GM12878 (cell line): ENCODE measurements around the gene PARD6B. TPM values are rescaled to one million over a fixed set of nuclear protein-coding genes. Genes with fewer than 3 reads are reported as not detected.

ENCODE experiments used
- ATAC-seq: fragments of 200-7000 bp; cut with Tn5 transposase; 3 replicates; pipeline ENCODE4 v1.9.1; 2020; ENCODE audit warnings: mild to moderate bottlenecking, moderate library complexity
- BruUV-seq: library from RNA; stranded (reverse); fragments of 400-500 nt; replicated peaks from 2 replicates; lab custom pipeline; 2021; lab: Mats Ljungman, UMichigan
- CTCF ChIA-PET: fragments of 300-600 bp; sonication (Branson Sonifier 250); formaldehyde crosslinking; extraction: SDS; loops from one replicate; lab custom pipeline; 2021; ENCODE audit warnings: inconsistent platforms; lab: Yijun Ruan, JAX
- POLR2A ChIA-PET: fragments of 350-600 bp; formaldehyde crosslinking; extraction: SDS; loops from one replicate; lab custom pipeline; 2021; ENCODE audit warnings: inconsistent platforms; lab: Charles Lee
- RAD21 ChIA-PET: fragments of 300-600 bp; sonication (Branson Sonifier 250); formaldehyde crosslinking; loops from one replicate; lab custom pipeline; 2023; ENCODE audit warnings: antibody characterized with exemption; ENCODE audit not compliant: unreplicated experiment; lab: Charles Lee
- SMC1A ChIA-PET: fragments of 300-600 bp; sonication (Branson Sonifier 250); formaldehyde crosslinking; loops from one replicate; lab custom pipeline; 2023; ENCODE audit not compliant: unreplicated experiment, uncharacterized antibody; lab: Charles Lee
- DNase-seq: peaks from one replicate; pipeline ENCODE4 v3.0.0-alpha.2; 2011; ENCODE audit warnings: low read depth, low spot score
- FAIRE-seq: peaks from 3 replicates; lab custom pipeline; 2011; peaks lifted over from hg19 to GRCh38; lab: Jason Lieb, UNC
- H2AFZ ChIP-seq: 2 replicates; pipeline ENCODE4 v1.6.0; 2011; ENCODE audit warnings: low read depth, low read length, control low read depth; ENCODE audit not compliant: control insufficient read depth
- H3K27ac ChIP-seq: 2 replicates; pipeline ENCODE4 v1.5.1; 2011; ENCODE audit warnings: control low read depth; ENCODE audit not compliant: control insufficient read depth, insufficient read depth
- H3K27me3 ChIP-seq, 2 experiments: replicated peaks in 1 of 2; 2 replicates each; pipeline versions ENCODE4 v1.6.0 to v1.6.1; 2011; ENCODE audit warnings: low read length in 1 of 2; ENCODE audit not compliant: control insufficient read depth in 2 of 2, insufficient read depth in 2 of 2
- H3K36me3 ChIP-seq, 2 experiments: 2 replicates each; pipeline ENCODE4 v1.5.1; 2011; ENCODE audit warnings: low read length in 1 of 2; ENCODE audit not compliant: control insufficient read depth in 2 of 2, insufficient read depth in 2 of 2
- H3K4me1 ChIP-seq: 2 replicates; pipeline ENCODE4 v1.6.1; 2011; ENCODE audit warnings: mild to moderate bottlenecking, low read length, moderate library complexity, mixed read lengths; ENCODE audit not compliant: control insufficient read depth, insufficient read depth
- H3K4me2 ChIP-seq: 2 replicates; pipeline ENCODE4 v1.6.0; 2011; ENCODE audit warnings: control low read depth; ENCODE audit not compliant: control insufficient read depth, insufficient read depth
- H3K4me3 ChIP-seq: fragments of 200-600 bp; sonication (generic); 2 replicates; pipeline ENCODE4 v1.5.1; 2016
- H3K79me2 ChIP-seq: 2 replicates; pipeline ENCODE4 v1.6.0; 2011; ENCODE audit warnings: low read length; ENCODE audit not compliant: control insufficient read depth, insufficient read depth
- H3K9ac ChIP-seq: 2 replicates; pipeline ENCODE4 v1.8.0; 2011; ENCODE audit warnings: low read length, control low read depth, mixed read lengths; ENCODE audit not compliant: control insufficient read depth, insufficient read depth
- H3K9me3 ChIP-seq: replicated peaks from 3 replicates; pipeline ENCODE4 v1.5.1; 2011; ENCODE audit warnings: mild to moderate bottlenecking, low read length; ENCODE audit not compliant: control insufficient read depth, insufficient read depth
- H4K20me1 ChIP-seq: 2 replicates; pipeline ENCODE4 v1.6.0; 2011; ENCODE audit not compliant: control insufficient read depth, insufficient read depth
- ETV6 ChIP-seq, 2 experiments: fragments of 450-650 bp in 1 of 2; IDR thresholded peaks in 1 of 2; conservative IDR thresholded peaks in 1 of 2; 2 replicates each; pipeline ENCODE4 v1.6.1; 2014; ENCODE audit warnings: antibody characterized with exemption in 1 of 2, borderline replicate concordance in 1 of 2, low read depth in 1 of 2, mild to moderate bottlenecking in 1 of 2, moderate library complexity in 1 of 2
- JUNB ChIP-seq: IDR thresholded peaks from 2 replicates; pipeline ENCODE4 v1.6.1; 2016; ENCODE audit warnings: antibody characterized with exemption, mild to moderate bottlenecking
- ZBTB4 ChIP-seq: fragments of 450-650 bp; formaldehyde crosslinking; IDR thresholded peaks from 2 replicates; pipeline ENCODE4 v1.4.0; 2022; ENCODE audit warnings: mild to moderate bottlenecking, moderate library complexity
- WGBS: methylation state at CpG from one replicate; pipeline ENCODE4 v1.1.6; 2016; ENCODE audit warnings: low lambda C conversion rate; ENCODE audit not compliant: insufficient replicate concordance, insufficient coverage; ENCODE audit errors: missing lambda C conversion rate; 5-methylcytosine and 5-hydroxymethylcytosine counted together
- in situ Hi-C: fragments of 300-500 bp; cut with MboI; formaldehyde crosslinking; loops from 9 replicates; pipeline ENCODE4 v1.14.3; 2018; ENCODE audit warnings: mixed read lengths
- intact Hi-C: fragments of 100-400 bp; cut with micrococcal nuclease; formaldehyde crosslinking; loops from one replicate; pipeline ENCODE4 v1.14.2; 2022; ENCODE audit not compliant: unreplicated experiment
- polyA plus RNA-seq, 11 experiments: library from polyadenylated mRNA; depleted of rRNA in 4 of 11; unstranded in 6 of 11; stranded (reverse) in 5 of 11; fragments of >200 nt; fragmentation: Nextera tagmentation in 4 of 11; fragmentation: Illumina TruSeq in 1 of 11; extraction: Ambion mirVana in 4 of 11; extraction: Trizol in 1 of 11; gene quantifications; 1 replicate in 1 of 11; 2 replicates in 10 of 11; pipeline versions ENCODE4 v1.2.1 to v1.2.3, GENCODE V29; 2011 to 2016; ENCODE audit warnings: inconsistent platforms in 2 of 11, missing spikeins in 2 of 11, low read depth in 1 of 11
- total RNA-seq, 4 experiments: library from RNA; depleted of rRNA in 3 of 4; stranded (reverse); fragments of >200 nt in 3 of 4; fragmentation: Illumina TruSeq in 1 of 4; extraction: Trizol in 1 of 4; gene quantifications; 2 replicates each; pipeline versions ENCODE4 v1.2.1 to v1.2.3, GENCODE V29; 2013 to 2021

PARD6B gene
- total and polyA plus RNA-seq, 10 of the 15 experiments (the other 5 are each of a cell fraction or from before 2014, with no cell fraction given) = 0.57 to 4.7 (median 2.0) TPM

GRCh38 chr20:50746138-50746940 lies 15.0 kb downstream of the PARD6B start:
- POLR2A ChIA-PET = no interaction called here
- SMC1A ChIA-PET = interaction anchor here (0.7 kb wide), 1 partner anchor 121 kb away, joined by 3 read pairs; no protein-coding TSS in a partner anchor
- Histone ChIP-seq H3K36me3 (peaks cover 0 to 8% of the 10 kb centered on the region in 2 experiments; a peak in 1 of 4 replicates), H3K9ac (no peak overlapping the region), H3K4me3 (no peak overlapping the region), H3K4me1 (peaks cover 6% of the 10 kb centered on the region; the same call in 1 of the 2 replicates), H3K27me3 (no peaks in the 10 kb centered on the region), H3K27ac (no peak overlapping the region), H3K4me2 (no peak overlapping the region), H2AFZ (no peak overlapping the region), H3K9me3 (no peaks in the 10 kb centered on the region), H4K20me1 (no peaks in the 10 kb centered on the region), H3K79me2 (no peaks in the 10 kb centered on the region)
- intact Hi-C loops = loop anchor here (5.0 to 10.0 kb wide), 2 partner anchors 84 to 122 kb away; no protein-coding TSS in a partner anchor
- in situ Hi-C loops = no loop called here
- RAD21 ChIA-PET = no interaction called here
- TF ChIP-seq ZBTB4 (CRISPR knock-in tag) (no peak), ETV6 (conservative IDR thresholded peaks at IDR 0.05 in 1 of 2, IDR thresholded peaks at IDR 0.05 in 1 of 2; ENCODE audit: borderline replicate concordance in 1 of 2, low read depth in 1 of 2) (0 out of 4 replicates have a peak, but pooled peaks of 1 of the 2 experiments have one; percentile 7), JUNB (0 out of 2 replicates have a peak, but pooled peaks have one; percentile 9)
- FAIRE-seq (no peak), ATAC-seq (peak; percentile 26), DNase-seq (no peak)
- BruUV-seq = no TSS peak
- WGBS = 81% methylated on average over 3 of the region's 3 CpGs
- CTCF ChIA-PET = interaction anchor here (0.6 to 0.7 kb wide), 3 partner anchors 16 to 235 kb away, joined by 3 to 4 read pairs (median 3); no protein-coding TSS in a partner anchor
